ENCODE results near the gene CCL17. TPM values are rescaled to one million over a fixed set of nuclear protein-coding genes. Genes with fewer than 3 reads are reported as not detected.
"Not testable (repeated sequence)": the region's sequence is repeated elsewhere in the genome, so short reads cannot be mapped to it uniquely, and the experiment has no call there.

CCL17 gene
- total RNA-seq, 1 donor from 2014 or later: not detected

DNA sequence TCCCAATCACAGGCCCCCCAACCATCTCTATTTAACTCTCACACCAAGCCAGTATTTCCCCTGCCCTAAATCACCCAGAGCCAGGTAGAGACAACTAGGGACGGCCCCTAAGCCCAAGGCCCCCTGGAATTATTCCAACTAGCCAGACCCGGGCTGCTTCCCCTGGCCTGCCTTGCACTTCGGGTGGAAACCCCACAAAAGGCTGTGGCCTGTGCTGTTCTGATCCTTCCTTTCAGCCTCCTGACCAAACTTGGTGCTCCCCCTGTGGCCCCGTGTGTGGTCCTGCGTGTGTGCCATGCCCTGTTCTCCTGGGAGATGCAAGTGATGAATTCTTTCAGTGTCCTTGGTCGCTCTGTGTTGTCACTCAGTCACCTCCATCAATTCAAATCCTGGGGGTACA lies 14.9 kb downstream of the CCL17 start:
- ATAC-seq: no peak
- intact Hi-C loops (cut with DNase I): loop anchor here (5.0 kb wide), 1 partner anchor 117 kb away; no protein-coding TSS in a partner anchor
- DNase-seq (ENCODE audit: low spot score): no peak

DNA sequence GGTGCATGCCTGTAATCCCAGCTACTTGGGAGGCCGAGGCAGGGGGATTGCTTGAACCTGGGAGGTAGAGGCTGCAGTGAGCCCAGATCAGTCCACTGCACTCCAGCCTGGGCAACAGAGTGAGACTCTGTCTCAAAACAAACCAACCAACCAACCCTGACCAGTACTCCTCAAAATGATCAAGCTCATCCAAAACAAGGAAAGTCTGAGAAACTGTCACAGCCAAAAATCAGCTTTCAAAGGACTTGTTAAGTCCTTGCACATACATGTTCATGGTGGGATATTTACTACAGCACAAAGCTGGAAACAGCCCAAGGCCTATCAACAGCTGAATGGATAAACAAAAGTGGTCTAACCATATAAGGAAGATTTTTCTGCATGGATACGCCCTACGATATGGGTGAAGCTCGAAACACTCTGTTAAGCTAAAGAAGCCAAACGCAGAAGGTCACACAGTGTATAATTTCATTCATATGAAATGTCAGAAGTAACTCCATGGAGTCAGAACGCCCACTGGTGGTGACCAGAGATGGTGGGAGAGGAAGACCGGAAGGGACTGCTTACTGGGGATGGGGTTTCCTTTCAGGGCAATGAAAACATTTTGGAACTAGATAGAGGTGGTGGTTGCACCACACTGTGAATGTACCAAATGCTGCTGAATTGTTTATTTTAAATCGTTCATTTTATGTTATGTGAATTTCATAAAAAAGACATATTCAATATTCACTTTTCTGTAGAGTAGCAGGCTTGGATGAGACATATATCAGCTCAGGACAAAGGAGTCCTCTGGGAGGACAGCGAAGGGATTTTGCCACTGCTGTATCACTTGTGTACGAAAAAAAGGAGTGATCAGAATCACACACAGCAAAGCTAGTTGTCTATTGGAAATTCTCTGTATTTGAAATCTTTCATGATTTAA lies 17.7 kb downstream of the CCL17 start:
- DNase-seq (ENCODE audit: low spot score) (peak; percentile 75), ATAC-seq (peak; percentile 70)
- intact Hi-C loops (cut with DNase I): loop anchor here (2.0 kb wide), 1 partner anchor 95 kb away; no protein-coding TSS in a partner anchor

DNA sequence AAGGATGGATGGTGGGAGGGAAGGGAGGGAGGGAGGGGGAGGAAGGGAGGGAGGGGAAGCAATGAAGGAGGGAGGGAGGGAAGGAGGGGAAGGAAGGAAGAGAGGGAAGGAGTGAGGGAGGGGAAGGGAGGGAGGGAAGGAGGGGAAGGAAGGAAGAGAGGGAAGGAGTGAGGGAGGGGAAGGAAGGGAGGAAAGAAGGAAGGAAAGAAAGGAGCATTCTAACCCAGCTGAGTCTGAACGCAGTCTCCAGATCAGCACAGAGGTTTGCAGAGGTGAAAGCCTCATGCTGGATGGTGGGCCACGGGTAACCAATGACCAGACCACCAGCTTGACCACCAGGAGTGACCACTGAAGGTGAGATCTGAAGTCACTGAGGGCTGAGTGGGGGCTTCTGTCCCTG lies 18.6 kb downstream of the CCL17 start:
- no peak for DNase-seq (ENCODE audit: low spot score)
- no peak for ATAC-seq
- intact Hi-C loops (cut with DNase I): loop anchor here (2.0 kb wide), 1 partner anchor 94 kb away; no protein-coding TSS in a partner anchor

DNA sequence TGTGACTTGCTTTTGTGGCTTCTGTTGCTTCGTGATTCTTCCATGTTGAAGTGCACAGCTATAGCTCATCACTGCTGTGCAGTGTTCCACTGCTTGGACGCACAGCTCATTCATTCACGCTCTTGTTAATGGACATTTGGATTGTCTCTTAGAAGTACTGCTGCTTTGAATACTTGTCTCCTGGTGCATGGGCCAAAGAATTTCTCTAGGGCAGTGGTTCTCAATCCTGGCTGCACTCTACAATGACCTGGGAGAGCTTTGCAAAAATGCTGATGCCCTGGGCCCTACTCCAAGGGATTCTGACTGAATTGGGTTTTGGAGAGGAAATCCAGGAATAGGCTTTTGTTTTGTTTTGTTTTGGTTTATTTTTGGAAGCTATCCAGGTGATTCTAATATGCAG lies 20.0 kb downstream of the CCL17 start:
- no peak for ATAC-seq
- no peak for DNase-seq (ENCODE audit: low spot score)
- intact Hi-C loops (cut with DNase I): no loop called here

DNA sequence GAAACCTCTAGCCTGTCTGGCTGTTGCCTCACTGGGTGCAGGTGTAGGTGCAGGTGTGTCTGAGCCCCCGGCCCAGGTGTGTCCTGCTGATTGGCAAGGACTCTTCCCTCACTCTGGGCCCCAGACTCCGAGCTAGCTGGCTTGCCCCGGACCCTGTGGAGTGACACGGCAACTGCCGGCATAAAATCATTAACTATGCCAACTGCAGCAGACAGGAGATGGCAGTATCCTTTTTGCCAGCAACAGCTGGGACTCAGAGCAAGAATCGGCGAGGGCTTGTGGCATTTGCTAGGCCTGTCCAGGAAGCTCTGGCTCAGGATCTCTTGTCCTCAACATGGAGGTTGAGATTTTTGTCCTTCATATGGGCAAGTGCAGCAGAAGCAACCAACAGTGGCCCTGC lies 21.8 kb downstream of the CCL17 start:
- intact Hi-C loops (cut with DNase I): no loop called here
- DNase-seq (ENCODE audit: low spot score) (no peak), ATAC-seq (no peak)

DNA sequence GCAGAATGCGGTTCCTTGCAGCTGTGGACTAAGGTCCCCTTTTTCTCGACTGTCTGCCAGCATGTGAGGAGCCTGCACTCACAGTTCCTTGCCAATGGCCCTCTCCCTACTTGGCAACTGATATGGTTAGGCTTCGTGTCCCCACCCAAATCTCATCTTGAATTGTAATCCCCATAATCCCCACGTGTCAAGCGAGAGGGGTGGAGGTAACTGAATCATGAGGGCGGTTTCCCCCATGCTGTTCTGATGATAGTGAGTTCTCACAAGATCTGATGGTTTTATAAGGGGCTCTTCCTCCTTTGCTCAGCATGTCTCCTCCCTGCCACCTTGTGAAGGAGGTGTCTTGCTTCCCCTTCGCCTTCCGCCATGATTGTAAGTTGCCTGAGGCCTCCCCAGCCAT lies 22.7 kb downstream of the CCL17 start:
- ATAC-seq (no peak), DNase-seq (ENCODE audit: low spot score) (no peak)
- intact Hi-C loops (cut with DNase I): no loop called here

DNA sequence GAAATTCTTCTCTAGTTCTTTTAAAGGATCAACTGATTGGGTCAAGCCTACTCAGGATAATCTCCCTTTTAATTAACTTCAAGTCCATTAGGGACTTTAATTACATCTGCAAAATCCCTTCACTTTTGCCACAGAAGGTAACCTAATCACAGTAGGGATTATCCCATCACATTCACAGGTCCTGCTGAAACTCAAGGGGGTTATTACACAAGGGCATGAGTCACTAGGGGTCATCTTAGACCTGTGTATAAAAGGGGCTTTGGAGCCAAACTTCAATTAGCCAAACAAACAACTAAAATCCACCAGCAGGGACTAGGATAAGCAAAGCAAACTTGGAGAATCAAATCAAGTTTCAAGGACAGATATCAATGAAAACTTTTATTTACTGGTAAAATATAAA lies 23.3 kb downstream of the CCL17 start:
- DNase-seq (ENCODE audit: low spot score) (no peak), ATAC-seq (no peak)
- intact Hi-C loops (cut with DNase I): no loop called here

DNA sequence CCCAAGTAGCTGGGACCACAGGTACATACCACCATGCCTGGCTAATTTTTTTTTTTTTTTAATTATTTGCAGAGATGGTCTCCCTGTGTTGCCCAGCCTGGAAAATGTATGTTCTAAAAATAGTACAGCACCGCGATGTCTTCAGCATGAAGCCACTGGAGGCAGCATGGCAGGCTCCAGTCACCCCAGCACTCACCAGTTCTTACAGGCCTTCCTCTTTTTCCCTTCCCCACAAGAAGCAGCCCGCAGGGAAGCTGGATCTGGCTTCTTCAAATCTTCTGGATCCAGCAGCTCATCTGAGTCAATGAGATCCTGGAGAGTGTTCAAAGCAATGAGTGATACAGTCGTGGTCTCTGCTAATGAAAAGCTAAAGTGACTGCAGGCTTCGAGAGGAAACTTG lies 26.4 kb downstream of the CCL17 start:
- no peak for ATAC-seq
- intact Hi-C loops (cut with DNase I): no loop called here

DNA sequence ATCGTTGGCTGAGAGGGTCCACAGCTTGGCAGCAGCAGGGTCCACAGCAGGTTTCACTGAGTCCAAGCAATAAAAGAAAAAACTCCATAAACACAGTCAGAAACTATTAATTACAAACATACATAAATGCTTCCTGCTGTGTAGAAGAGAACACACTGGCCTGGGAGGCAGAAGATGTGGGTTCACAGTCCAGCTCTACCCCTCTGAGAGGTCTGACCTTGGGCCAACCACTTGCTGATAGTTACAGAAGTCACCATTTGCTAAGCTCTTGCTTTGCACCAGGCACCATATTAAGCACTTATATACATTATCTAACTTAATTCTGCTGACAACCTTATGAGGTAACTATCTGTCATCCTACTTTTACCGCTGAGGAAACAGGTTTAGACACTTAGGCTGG lies 27.9 kb downstream of the CCL17 start:
- DNase-seq (ENCODE audit: low spot score) (no peak), ATAC-seq (no peak)
- intact Hi-C loops (cut with DNase I): no loop called here

More for the DNA sequence above, 26.4 kb downstream of the CCL17 start:
- DNase-seq (ENCODE audit: low spot score): no peak

DNA sequence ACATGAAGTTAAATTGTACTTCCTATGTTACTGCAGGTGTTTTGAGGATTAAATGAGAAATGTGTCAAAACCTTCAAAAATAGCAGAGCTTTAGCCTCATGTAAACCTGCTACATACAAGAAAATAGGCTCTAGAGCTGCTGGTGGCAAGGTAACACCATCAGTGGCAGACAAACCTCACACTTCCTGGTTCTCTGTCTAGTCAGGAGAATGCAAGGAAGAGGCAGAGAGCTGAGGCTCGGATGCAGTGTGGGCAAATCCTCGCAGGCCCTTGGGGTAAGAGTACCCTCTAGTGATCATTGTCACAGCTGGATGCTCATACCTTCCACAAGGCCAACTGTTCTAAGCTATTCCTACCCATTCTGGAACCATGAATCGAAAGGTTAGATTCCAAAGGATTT lies 28.4 kb downstream of the CCL17 start:
- DNase-seq (ENCODE audit: low spot score) (no peak), ATAC-seq (no peak)
- intact Hi-C loops (cut with DNase I): no loop called here

DNA sequence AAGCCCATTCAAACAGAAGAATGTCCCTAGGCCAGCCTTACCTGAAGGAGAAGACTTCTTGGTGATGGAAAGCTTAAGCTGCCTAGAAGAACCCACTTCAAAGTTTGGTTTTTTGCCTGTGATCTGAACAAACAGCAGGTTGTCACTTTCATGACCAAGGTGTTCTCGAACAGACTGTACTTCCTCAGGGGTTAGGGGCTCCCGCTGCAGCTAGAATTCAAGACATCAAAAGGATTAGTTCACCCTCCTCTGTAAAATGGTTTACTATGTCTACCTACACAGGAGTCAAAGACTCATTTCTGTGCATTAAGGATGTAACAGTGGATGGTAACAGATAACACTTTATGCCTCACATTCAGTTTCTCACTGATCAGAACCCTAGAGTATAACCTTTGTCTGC lies 29.4 kb downstream of the CCL17 start:
- ATAC-seq (no peak), DNase-seq (ENCODE audit: low spot score) (no peak)
- intact Hi-C loops (cut with DNase I): no loop called here

DNA sequence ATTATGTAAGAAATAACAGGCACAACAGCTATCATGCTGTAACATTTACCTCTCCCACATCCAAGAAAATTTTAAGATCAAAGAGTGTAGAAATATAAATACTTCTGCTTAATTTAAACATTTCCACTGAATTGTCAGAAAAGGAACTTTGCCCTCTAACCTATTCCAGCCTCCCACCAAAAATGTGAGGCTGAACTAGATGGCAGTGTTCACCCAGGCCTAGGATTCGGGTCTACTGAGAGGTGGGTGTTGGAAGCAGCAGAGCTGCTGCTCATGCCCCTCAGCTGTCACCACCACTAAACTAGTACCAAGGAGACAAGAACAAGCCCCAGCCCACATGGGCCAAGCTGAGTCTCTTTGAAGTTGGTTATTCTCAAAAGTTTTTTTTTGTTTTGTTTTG lies 31.3 kb downstream of the CCL17 start:
- DNase-seq (ENCODE audit: low spot score) (no peak), ATAC-seq (no peak)
- intact Hi-C loops (cut with DNase I): no loop called here

DNA sequence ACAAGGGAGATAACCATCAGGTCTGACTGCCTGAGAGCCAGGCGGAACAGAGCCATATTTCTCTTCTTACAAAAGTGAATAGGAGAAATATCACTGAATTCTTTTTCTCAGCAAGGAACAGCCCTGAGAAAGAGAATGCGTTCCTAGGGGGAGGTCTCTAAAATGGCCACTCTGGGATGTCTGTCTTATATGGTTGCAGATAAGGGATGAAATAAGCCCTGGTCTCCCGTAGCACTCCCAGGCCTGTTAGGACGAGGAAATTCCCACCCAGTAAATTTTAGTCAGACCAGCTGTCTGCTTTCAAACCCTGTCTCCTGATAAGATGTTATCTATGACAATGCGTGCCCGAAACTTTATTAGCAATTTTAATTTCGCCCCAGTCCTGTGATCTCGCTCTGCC lies 35.4 kb downstream of the CCL17 start:
- ATAC-seq; intact Hi-C loops (cut with DNase I); DNase-seq (ENCODE audit: low spot score): not testable (repeated sequence)

DNA sequence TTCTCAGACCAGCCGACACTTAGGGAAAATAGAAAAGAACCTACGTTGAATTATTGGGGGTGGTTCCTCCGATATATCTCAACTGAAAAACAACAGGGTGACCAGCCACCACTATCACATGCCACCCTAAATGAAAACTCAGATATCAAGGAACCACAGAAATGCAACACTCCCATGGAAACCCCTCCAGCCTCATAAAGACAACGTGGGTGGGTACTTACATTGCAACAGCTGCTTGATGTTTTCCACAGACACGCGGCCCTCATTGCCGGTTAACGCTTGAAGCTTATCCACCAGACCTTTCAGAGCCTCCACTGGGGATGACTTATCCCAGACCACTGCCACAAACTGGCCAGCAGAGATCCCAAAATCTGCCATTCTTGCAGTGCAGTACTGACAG lies 36.0 kb downstream of the CCL17 start:
- DNase-seq (ENCODE audit: low spot score); ATAC-seq; intact Hi-C loops (cut with DNase I): not testable (repeated sequence)

DNA sequence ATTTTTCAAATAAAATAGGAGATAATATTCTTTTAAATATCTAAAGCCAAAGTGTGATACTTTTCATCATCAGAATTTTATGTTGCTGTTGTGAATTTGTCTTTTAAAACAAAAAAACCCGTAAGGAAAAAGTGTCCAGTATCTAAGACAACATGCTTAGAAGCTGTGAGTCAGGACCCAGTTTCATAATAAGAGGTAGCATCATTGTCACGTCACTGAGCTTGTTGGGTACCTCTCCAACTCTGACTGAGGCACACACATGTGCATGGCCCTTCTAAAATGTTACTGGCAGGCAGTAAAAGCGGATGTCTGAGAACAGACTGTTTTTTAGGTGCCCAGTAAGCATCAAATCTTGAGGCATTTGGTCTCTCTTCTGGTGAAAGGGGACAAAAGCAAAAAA lies 40.1 kb downstream of the CCL17 start:
- DNase-seq (ENCODE audit: low spot score) (no peak), ATAC-seq (no peak)
- intact Hi-C loops (cut with DNase I): no loop called here

DNA sequence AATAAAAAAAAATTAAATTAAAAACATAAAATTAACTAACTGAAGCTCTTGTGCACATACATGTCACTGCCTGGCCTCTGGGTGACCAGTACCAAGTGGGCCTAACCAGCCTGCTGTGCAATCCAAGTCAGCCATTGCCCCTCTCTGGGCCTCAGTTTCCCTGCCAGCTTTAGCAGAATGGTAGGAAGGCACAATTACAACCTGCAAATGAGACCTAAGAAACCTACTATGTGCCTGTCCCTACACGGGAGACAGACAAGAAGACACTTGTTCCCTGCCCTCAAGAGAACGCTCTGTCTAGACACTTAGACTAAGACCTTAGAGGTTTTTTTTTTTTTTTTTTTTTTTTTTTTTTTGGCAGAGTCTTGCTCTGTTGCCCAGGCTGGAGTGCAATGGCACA lies 40.9 kb downstream of the CCL17 start:
- DNase-seq (ENCODE audit: low spot score): no peak
- intact Hi-C loops (cut with DNase I): no loop called here
- ATAC-seq: no peak

DNA sequence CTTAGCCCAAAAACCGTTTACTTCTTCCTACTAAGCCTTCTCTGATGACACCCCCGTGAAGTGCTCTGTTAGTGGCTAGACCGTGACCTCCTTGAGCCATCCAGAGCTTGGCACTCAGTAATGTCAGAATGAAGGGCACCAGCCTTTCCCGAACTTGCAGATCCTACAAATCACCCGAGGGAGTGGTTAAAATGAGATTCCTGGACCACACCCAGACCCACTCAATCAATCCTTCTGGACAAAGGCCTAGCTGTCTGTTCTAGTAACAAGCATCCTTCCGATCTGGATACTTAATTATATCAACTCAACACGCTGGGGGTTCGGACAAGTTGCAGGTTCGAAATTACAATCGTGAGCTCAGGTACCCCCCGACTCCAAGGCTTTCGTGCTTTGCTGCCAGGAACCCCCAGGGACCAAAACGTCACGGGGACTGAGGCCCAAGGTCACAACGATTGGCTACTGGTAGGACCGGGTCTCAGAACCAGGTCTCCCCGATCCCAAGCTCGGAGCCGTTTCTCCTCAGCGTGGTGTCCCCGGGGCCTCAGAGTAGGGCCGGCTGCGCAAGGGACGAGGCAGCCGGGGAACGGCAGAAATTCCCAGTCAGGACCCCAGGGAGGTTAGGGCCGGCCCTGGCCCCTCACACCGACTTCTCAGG lies 42.1 kb downstream of the CCL17 start:
- DNase-seq (ENCODE audit: low spot score): peak; percentile 66

DNA sequence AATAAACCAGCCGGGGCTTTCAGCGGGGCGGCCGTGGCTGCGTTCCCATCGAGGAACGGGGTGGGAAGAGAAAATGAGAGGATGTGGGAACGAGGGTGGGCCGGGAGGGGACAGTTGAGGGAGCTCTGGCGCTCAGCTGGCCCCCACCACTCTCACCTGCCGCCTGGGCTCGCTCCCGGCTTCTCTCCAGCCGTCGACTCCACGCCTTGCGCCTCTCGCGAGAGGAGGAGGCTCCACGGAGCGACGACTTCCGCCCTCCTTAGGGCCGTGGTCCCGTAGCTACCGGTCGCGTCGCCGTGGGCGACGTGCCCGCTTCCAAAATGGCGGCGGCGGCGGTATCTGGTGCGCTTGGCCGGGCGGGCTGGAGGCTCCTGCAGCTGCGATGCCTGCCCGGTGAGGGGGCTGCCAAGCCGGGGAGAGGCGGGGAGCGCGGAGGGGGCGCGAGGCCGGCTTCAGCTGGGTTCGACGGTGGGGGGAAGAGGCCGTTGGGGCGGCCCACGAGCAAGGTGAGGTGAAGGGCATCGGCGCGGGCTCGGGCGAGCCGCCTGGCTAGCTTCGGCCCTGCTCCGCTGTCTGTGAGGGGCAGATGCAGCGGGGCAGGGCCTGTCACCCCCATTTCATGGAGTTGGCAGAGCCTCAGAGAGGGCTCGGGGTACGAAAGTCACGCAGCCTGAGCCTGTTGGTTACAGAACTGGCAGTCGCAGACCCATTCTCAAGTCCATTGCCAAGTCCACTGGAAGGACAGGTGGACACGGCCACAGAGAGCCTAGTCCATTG lies 42.8 kb downstream of the CCL17 start, which contains the start of the genes CIAPIN1 and COQ9:
Gene CIAPIN1, minus strand, starts transcription at position 200 of the 777 bp plus-strand sequence. CDS start 6,457 bp downstream, outside the sequence.
Gene COQ9, plus strand, starts transcription at position 294 of the 777 bp plus-strand sequence. Its CDS starts 27 bp downstream, at position 321.
- DNase-seq (ENCODE audit: low spot score) (peak; percentile 96), ATAC-seq (peak; percentile 100)
- intact Hi-C loops (cut with DNase I): no loop called here

More for the DNA sequence above, 42.1 kb downstream of the CCL17 start:
- ATAC-seq: peak; percentile 51
- intact Hi-C loops (cut with DNase I): no loop called here

DNA sequence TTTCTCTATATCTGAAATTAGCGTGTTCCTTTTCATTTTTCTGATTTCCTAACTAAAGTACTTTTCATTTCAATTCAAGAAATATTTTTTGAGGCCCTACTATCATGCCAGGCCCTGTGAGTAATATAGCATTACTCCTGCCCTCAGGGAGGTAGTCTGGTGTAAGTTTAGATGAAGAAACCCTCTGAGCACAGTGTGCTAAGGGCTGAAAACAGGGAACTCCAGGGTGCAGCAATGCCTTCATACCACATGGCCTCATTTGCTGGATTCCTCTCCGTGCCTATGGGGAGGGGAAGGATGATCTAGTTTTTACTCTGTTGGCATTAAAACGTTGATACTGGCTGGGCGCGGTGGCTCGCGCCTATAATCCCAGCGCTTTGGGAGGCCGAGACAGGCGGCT lies 47.5 kb downstream of the CCL17 start:
- no peak for DNase-seq (ENCODE audit: low spot score)
- ATAC-seq: no peak
- intact Hi-C loops (cut with DNase I): no loop called here

Measured in sciatic nerve (tissue), 2 donors.